ENCODE data around the gene LRRC56. TPM values are rescaled to one million over a fixed set of nuclear protein-coding genes. Genes with fewer than 3 reads are reported as not detected.

LRRC56 gene
- total RNA-seq, 6 experiments from 2014 or later, result 0.23 to 0.83 (median 0.55) TPM

DNA sequence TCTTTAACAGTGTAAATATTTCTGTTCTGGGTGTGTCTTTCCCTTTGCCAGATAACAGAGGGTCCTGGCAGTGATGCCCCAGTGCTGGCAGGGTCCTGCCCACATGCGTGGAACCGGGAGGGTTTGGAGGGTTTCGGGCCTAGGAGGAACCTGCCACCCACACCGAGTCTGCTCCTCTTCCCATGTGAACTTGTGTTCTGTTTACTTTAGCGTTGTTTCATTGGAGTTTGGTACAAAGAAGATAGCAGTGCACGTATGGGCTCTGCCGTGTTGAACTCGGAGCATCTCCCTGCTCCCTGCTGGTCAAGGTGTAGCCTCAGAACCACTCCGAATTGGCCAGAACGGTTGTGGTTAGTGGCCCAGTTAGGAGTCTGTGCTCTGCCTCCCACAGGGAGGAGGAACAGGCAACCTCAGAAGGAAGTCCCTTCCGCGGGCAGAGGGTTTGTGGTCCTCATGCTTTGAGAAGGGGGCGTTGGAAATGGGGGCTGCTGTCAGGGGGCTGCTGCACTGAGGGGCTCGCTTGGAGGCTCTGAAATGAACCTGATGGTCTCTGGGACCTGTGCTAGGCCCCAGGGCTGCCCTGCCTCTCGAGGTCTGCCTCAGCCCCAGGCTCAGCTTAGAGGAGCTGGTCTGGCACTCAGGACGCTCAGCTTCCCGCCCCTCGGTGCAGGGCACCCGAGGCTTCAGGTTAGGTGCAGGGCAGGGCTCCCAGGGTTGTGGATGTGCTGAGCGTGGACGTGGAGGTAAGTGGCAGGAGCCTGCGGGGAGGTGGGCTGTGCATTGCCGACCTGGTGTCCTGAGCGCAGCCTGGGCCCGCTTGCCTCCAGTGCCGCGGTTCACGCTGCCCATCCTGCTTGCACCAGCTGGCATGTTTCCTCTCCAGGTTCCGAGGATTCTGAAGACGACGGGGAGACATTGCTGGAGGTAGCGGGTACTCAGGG is 49.3 kb downstream of the LRRC56 start:
- no peak for DNase-seq
- TF ChIP-seq, protein P1, sequence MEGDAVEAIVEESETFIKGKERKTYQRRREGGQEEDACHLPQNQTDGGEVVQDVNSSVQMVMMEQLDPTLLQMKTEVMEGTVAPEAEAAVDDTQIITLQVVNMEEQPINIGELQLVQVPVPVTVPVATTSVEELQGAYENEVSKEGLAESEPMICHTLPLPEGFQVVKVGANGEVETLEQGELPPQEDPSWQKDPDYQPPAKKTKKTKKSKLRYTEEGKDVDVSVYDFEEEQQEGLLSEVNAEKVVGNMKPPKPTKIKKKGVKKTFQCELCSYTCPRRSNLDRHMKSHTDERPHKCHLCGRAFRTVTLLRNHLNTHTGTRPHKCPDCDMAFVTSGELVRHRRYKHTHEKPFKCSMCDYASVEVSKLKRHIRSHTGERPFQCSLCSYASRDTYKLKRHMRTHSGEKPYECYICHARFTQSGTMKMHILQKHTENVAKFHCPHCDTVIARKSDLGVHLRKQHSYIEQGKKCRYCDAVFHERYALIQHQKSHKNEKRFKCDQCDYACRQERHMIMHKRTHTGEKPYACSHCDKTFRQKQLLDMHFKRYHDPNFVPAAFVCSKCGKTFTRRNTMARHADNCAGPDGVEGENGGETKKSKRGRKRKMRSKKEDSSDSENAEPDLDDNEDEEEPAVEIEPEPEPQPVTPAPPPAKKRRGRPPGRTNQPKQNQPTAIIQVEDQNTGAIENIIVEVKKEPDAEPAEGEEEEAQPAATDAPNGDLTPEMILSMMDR (IDR thresholded peaks at IDR 0.05), result no peak
- no peaks in the 10 kb centered on the region; the same call in 1 of the 2 replicates for H3K27me3 Mint-ChIP-seq (ENCODE audit: insufficient read depth)
- no peak overlapping the region for H3K27ac Mint-ChIP-seq
- H3K9me3 Mint-ChIP-seq, result no peaks in the 10 kb centered on the region
- peaks cover 12% of the 10 kb centered on the region for H3K4me1 Mint-ChIP-seq (ENCODE audit: low read depth)
- H3K36me3 Mint-ChIP-seq (ENCODE audit: low read depth), result peaks cover 11% of the 10 kb centered on the region; the same call in 1 of the 2 replicates
- H3K4me3 Mint-ChIP-seq, result no peak overlapping the region

DNA sequence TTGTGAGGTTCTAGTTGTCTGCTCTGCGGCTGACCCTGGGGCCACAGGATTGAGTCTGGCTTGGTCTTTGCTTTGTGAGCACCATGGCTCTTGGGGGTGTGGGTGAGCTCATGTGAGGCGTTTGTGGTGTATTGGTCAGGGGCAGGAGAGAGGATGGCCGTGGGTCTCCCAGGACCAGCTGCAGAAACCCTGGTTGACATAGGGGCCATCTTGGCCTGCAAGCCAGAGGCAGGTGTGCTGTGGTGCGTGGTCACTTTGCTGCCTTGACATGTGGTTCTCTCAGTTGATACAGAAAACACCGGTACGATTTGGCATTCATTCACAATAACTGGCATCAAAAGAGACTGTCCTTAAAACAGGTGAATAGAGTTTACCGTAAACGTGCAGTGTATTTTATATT is 50.2 kb downstream of the LRRC56 start:
- H3K27ac Mint-ChIP-seq, result peak overlapping the region; percentile 77
- no peaks in the 10 kb centered on the region; the same call in 1 of the 2 replicates for H3K27me3 Mint-ChIP-seq (ENCODE audit: insufficient read depth)
- TF ChIP-seq, protein P1 (IDR thresholded peaks at IDR 0.05), result no peak
- no peaks in the 10 kb centered on the region for H3K9me3 Mint-ChIP-seq
- H3K4me3 Mint-ChIP-seq, result no peak overlapping the region
- DNase-seq, result no peak
- peaks cover 12% of the 10 kb centered on the region for H3K36me3 Mint-ChIP-seq (ENCODE audit: low read depth)
- H3K4me1 Mint-ChIP-seq (ENCODE audit: low read depth), result peaks cover 12% of the 10 kb centered on the region

DNA sequence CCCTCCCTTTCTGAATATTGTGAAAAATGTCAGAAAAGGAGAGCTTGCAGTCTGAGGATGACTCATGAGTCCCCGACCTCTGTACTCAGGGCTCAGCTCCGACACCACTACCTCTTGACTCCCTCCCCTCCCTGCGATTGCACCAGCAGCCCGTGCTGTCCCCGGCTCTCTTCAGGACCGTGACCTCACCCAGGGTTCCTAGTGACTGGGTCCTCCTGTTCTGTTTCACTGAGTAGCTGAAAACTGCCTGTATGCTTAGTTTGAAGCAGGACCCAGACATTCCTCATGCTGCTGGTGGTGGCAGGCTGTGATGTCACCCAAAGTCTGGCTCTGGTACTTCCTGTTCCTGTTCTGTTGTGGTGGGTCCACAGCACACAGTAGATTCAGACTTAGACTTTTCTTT is 50.7 kb downstream of the LRRC56 start:
- H3K36me3 Mint-ChIP-seq (ENCODE audit: low read depth), result peaks cover 15% of the 10 kb centered on the region
- H3K4me3 Mint-ChIP-seq, result no peak overlapping the region
- TF ChIP-seq, protein P1 (IDR thresholded peaks at IDR 0.05), result no peak
- peak; percentile 55 for DNase-seq
- peaks cover 12% of the 10 kb centered on the region for H3K4me1 Mint-ChIP-seq (ENCODE audit: low read depth)
- H3K27ac Mint-ChIP-seq, result peak overlapping the region; percentile 77
- H3K9me3 Mint-ChIP-seq, result no peaks in the 10 kb centered on the region
- H3K27me3 Mint-ChIP-seq (ENCODE audit: insufficient read depth), result no peaks in the 10 kb centered on the region; the same call in 1 of the 2 replicates

DNA sequence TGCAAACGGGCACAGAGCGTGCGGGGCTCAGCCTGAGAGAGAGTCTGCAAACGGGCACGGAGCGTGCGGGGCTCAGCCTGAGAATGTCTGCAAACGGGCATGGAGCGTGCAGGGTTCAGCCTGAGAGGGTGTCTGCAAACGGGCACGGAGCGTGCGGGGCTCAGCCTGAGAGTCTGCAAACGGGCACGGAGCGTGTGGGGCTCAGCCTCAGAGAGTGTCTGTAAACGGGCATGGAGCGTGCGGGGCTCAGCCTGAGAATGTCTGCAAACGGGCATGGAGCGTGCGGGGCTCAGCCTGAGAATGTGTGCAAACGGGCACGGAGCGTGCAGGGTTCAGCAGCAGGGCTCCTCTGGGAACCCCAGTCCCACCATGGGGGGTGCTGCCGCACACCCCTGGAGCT is 52.5 kb downstream of the LRRC56 start:
- Mint-ChIP-seq H3K4me3 (no peak overlapping the region), H3K27me3 (ENCODE audit: insufficient read depth) (no peaks in the 10 kb centered on the region; the same call in 1 of the 2 replicates), H3K9me3 (no peaks in the 10 kb centered on the region), H3K36me3 (ENCODE audit: low read depth) (peaks cover 29% of the 10 kb centered on the region), H3K27ac (no peak overlapping the region), H3K4me1 (ENCODE audit: low read depth) (peaks cover 12% of the 10 kb centered on the region)
- DNase-seq, result no peak
- TF ChIP-seq, protein P1 (IDR thresholded peaks at IDR 0.05), result no peak

DNA sequence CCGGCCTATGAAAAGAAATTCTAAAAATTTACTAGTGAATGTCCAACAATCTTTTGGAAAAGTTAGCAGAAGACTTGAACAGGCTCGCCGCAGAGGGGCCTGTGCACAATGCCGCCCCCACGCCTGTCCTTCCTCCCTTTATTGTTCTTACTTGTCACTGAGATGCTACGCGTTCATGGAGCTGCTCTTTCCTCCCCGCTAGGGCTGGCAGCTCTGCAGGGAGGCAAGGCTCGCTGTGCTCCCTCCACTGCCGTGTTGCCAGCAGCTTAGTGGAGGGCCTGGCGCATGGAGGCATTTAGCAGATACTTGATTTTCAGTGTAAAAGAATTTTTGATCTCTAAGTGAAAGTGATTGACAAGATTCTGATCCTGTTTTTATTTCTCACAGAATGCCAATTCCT is 53.7 kb downstream of the LRRC56 start:
- H3K36me3 Mint-ChIP-seq (ENCODE audit: low read depth), result peaks cover 29% of the 10 kb centered on the region
- no peak overlapping the region for H3K4me3 Mint-ChIP-seq
- TF ChIP-seq, protein P1 (IDR thresholded peaks at IDR 0.05), result no peak

More for the DNA sequence above, 53.7 kb downstream of the LRRC56 start:
- no peak overlapping the region for H3K27ac Mint-ChIP-seq
- DNase-seq, result no peak
- H3K9me3 Mint-ChIP-seq, result no peaks in the 10 kb centered on the region
- H3K4me1 Mint-ChIP-seq (ENCODE audit: low read depth), result peaks cover 12% of the 10 kb centered on the region
- H3K27me3 Mint-ChIP-seq (ENCODE audit: insufficient read depth), result no peaks in the 10 kb centered on the region; the same call in 1 of the 2 replicates

Data from HFFc6 (cell line).